K562 (cell line): Measurements from ENCODE around the gene NPHP1. TPM values are rescaled to one million over a fixed set of nuclear protein-coding genes. Genes with fewer than 3 reads are reported as not detected.
"Not testable (repeated sequence)": the region's sequence is repeated elsewhere in the genome, so short reads cannot be mapped to it uniquely, and the experiment has no call there.

ENCODE experiments used
- ATAC-seq: fragments of 200-7000 bp; cut with Tn5 transposase; 3 replicates; pipeline ENCODE4 v1.9.1; 2020; ENCODE audit warnings: moderate library complexity
- BruUV-seq: library from RNA; stranded (reverse); fragments of 400-500 nt; replicated peaks from 2 replicates; lab custom pipeline; 2021; lab: Mats Ljungman, UMichigan
- CTCF ChIA-PET: fragments of 300-600 bp; formaldehyde crosslinking; extraction: SDS; loops from one replicate; lab custom pipeline; 2021; ENCODE audit warnings: low intra/inter-chr PET ratio; lab: Yijun Ruan, JAX
- POLR2A ChIA-PET: fragments of 300-600, 350-650 bp; sonication (Branson Sonifier 250); formaldehyde crosslinking; extraction: SDS; loops from one replicate; lab custom pipeline; 2021; ENCODE audit warnings: antibody characterized with exemption, inconsistent platforms; lab: Yijun Ruan, JAX
- DNase-seq, 4 experiments: peaks; one replicate each; pipeline versions ENCODE4 v3.0.0 to v3.0.0-alpha.2; 2011 to 2018; ENCODE audit warnings: low spot score in 3 of 4, mixed read lengths in 3 of 4; ENCODE audit errors: extremely low read depth in 1 of 4
- FAIRE-seq: peaks from 2 replicates; lab custom pipeline; 2011; peaks lifted over from hg19 to GRCh38; lab: Jason Lieb, UNC
- H2AFZ ChIP-seq: 2 replicates; pipeline ENCODE4 v1.6.0; 2011; ENCODE audit warnings: low read depth, low read length, control low read depth, inconsistent platforms
- H3K27ac ChIP-seq: fragments of 200-600 bp; 3 replicates; pipeline ENCODE4 v1.8.0; 2011; ENCODE audit warnings: low read depth, mild to moderate bottlenecking, control low read depth, inconsistent platforms, low read length, moderate library complexity, mixed read lengths; ENCODE audit errors: extremely low read depth
- H3K27me3 ChIP-seq, 2 experiments: fragments of 300-600 bp in 1 of 2; 2 replicates in 1 of 2; 3 replicates in 1 of 2; pipeline versions ENCODE4 v1.6.0 to v1.8.0; 2011; ENCODE audit warnings: inconsistent platforms in 2 of 2, low read length in 2 of 2, mild to moderate bottlenecking in 1 of 2, mixed read lengths in 1 of 2, moderate library complexity in 1 of 2; ENCODE audit not compliant: control insufficient read depth in 2 of 2, insufficient read depth in 2 of 2
- H3K36me3 ChIP-seq: fragments of 300-600 bp; 3 replicates; pipeline ENCODE4 v1.8.0; 2011; ENCODE audit warnings: mild to moderate bottlenecking, low read length, inconsistent platforms; ENCODE audit not compliant: control insufficient read depth, insufficient read depth
- H3K4me1 ChIP-seq, 2 experiments: fragments of 200-600 bp in 1 of 2; replicated peaks in 1 of 2; 2 replicates in 1 of 2; 3 replicates in 1 of 2; pipeline versions ENCODE4 v1.5.1 to v1.8.0; 2011; ENCODE audit warnings: inconsistent platforms in 2 of 2, low read length in 2 of 2, mild to moderate bottlenecking in 1 of 2, mixed read lengths in 1 of 2, moderate library complexity in 1 of 2; ENCODE audit not compliant: control insufficient read depth in 2 of 2, insufficient read depth in 2 of 2
- H3K4me2 ChIP-seq: 2 replicates; pipeline ENCODE4 v1.6.1; 2011; ENCODE audit warnings: low read length, control low read depth, inconsistent platforms, mixed read lengths; ENCODE audit not compliant: insufficient read depth
- H3K4me3 ChIP-seq: fragments of 200-600 bp; sonication (generic), shearing (Covaris generic); 2 replicates; pipeline ENCODE4 v1.5.1; 2016; ENCODE audit warnings: control low read depth, inconsistent platforms
- H3K79me2 ChIP-seq: fragments of 200-600 bp; 3 replicates; pipeline ENCODE4 v1.8.0; 2011; ENCODE audit warnings: low read length, inconsistent platforms; ENCODE audit not compliant: control insufficient read depth, insufficient read depth
- H3K9ac ChIP-seq, 2 experiments: 2 replicates each; pipeline versions ENCODE4 v1.6.0 to v1.6.1; 2011; ENCODE audit warnings: low read depth in 2 of 2, low read length in 2 of 2, control low read depth in 1 of 2, inconsistent platforms in 1 of 2, mild to moderate bottlenecking in 1 of 2, mixed read lengths in 1 of 2; ENCODE audit not compliant: insufficient read depth in 1 of 2
- H3K9me1 ChIP-seq: one replicate; pipeline ENCODE4 v1.6.0; 2011; ENCODE audit warnings: inconsistent platforms, mild to moderate bottlenecking, low read length, moderate library complexity; ENCODE audit not compliant: control insufficient read depth, insufficient read depth
- H3K9me3 ChIP-seq: replicated peaks from 2 replicates; pipeline ENCODE4 v1.5.1; 2011; ENCODE audit warnings: low read depth, low read length, inconsistent platforms; ENCODE audit not compliant: control insufficient read depth, insufficient read depth
- H4K20me1 ChIP-seq: replicated peaks from 2 replicates; pipeline ENCODE4 v1.6.1; 2011; ENCODE audit warnings: low read length, inconsistent platforms, mixed read lengths; ENCODE audit not compliant: control insufficient read depth, insufficient read depth
- WGBS: fragments of 100-300 bp; shearing (Covaris generic); methylation state at CpG from one replicate; pipeline ENCODE4 v1.1.6; 2016; ENCODE audit warnings: low coverage, mixed read lengths; ENCODE audit not compliant: insufficient coverage; ENCODE audit errors: missing lambda C conversion rate; 5-methylcytosine and 5-hydroxymethylcytosine counted together
- in situ Hi-C: fragments of 300-500 bp; cut with MboI; formaldehyde crosslinking; loops from 4 replicates; pipeline ENCODE4 v1.15.0; 2018; ENCODE audit warnings: inconsistent platforms, mixed read lengths
- intact Hi-C: fragments of 100-400 bp; cut with micrococcal nuclease; formaldehyde crosslinking; loops from 2 replicates; pipeline ENCODE4 v1.14.2; 2022
- polyA plus RNA-seq, 8 experiments: library from polyadenylated mRNA; depleted of rRNA in 4 of 8; stranded (reverse) in 5 of 8; unstranded in 3 of 8; fragments of >200 nt; fragmentation: Nextera tagmentation in 2 of 8; fragmentation: Illumina TruSeq in 1 of 8; extraction: Ambion mirVana in 2 of 8; extraction: Trizol in 1 of 8; gene quantifications; 2 replicates each; pipeline versions ENCODE4 v1.2.1 to v1.2.3, GENCODE V29; 2011 to 2014; ENCODE audit warnings: inconsistent platforms in 1 of 8, missing spikeins in 1 of 8
- total RNA-seq, 7 experiments: library from RNA; depleted of rRNA in 6 of 7; stranded (reverse); fragments of >200 nt in 6 of 7; fragmentation: Illumina TruSeq in 2 of 7; extraction: Trizol in 2 of 7; gene quantifications; 2 replicates each; pipeline versions ENCODE4 v1.2.1 to v1.2.3, GENCODE V29; 2011 to 2021; ENCODE audit warnings: low replicate concordance in 1 of 7

NPHP1 gene
- total and polyA plus RNA-seq, 9 of the 15 experiments (the other 6 are each of a cell fraction or from before 2014, with no cell fraction given), result 0.11 to 0.32 (median 0.20) TPM; not detected in 5

DNA sequence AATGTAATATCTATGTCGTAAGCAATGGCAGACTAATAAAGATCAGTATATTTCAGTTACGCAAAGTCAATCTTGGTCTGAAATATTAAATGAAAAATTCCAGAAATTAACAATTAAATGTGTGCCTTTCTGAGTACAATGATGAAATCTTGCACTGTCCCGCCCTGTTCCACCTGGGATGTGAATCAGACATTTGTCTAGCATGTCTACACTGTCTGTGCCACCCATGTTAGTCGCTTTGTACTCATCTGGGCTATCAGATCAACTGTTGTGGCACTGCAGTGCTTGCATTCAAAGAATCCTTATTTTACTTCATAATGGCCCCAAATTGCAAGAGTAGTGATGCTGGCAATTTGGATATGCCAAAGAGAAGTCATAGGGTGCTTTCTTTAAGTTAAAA, 114.6 kb downstream of the NPHP1 start:
- POLR2A ChIA-PET, ATAC-seq, H3K36me3 ChIP-seq, H4K20me1 ChIP-seq, intact Hi-C loops, BruUV-seq, FAIRE-seq, H3K4me3 ChIP-seq, H3K27ac ChIP-seq, H3K4me2 ChIP-seq, H3K9ac ChIP-seq, H3K27me3 ChIP-seq, H3K9me3 ChIP-seq, H3K9me1 ChIP-seq, H3K79me2 ChIP-seq, H3K4me1 ChIP-seq, DNase-seq, CTCF ChIA-PET, H2AFZ ChIP-seq, in situ Hi-C loops: not testable (repeated sequence)
- no CpG with 5 or more reads among the region's 4 CpGs for WGBS

DNA sequence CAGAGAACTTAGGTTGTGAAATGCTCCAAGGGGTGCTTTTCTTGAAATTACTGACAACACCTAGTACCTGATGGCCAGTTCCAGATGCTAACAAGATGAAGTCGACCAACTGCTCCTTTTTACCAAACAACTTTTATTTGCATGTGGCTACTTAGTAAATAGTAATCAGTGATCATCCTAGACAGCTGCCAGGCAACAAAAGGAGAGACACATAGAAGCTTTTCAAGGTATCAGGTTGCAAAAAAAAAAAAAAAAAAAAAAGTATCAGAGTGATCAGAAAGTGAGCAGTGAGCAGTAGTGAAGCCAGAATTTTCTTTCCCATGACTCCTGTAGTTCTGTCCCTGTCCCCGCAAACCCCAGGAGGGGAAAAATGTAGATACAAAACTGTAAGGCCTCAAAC, 121.1 kb downstream of the NPHP1 start:
- CTCF ChIA-PET, H3K4me1 ChIP-seq, H3K4me2 ChIP-seq, H4K20me1 ChIP-seq, in situ Hi-C loops, H3K27me3 ChIP-seq, H3K79me2 ChIP-seq, H3K9ac ChIP-seq, H2AFZ ChIP-seq, ATAC-seq, POLR2A ChIA-PET, intact Hi-C loops, H3K4me3 ChIP-seq, H3K36me3 ChIP-seq, DNase-seq, H3K9me3 ChIP-seq, H3K27ac ChIP-seq, BruUV-seq, H3K9me1 ChIP-seq: not testable (repeated sequence)
- WGBS, result no CpG with 5 or more reads among the region's 2 CpGs
- FAIRE-seq, result peak; percentile 51

DNA sequence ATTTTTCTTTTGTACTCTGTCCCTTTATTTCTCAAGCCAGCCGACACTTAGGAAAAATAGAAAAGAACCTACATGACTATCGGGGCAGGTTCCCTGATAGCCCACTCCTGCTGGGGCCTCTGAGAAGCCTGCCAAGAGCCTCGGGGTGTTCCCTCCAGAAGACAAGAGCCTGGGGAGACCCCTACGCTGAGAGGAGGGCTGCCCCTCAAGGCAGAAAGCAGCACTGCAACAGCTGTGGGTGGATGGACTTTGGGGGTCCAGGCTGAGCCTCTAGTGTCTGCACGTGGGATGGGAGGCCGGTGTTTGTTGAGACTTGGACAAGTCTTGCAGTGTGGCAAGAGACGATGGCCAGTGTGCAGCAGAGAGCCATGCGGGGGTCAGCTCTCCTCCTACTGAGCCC, 121.7 kb downstream of the NPHP1 start:
- POLR2A ChIA-PET, FAIRE-seq, H3K4me1 ChIP-seq, H3K9ac ChIP-seq, H2AFZ ChIP-seq, in situ Hi-C loops, H3K4me2 ChIP-seq, ATAC-seq, H3K27me3 ChIP-seq, H3K36me3 ChIP-seq, intact Hi-C loops, BruUV-seq, H4K20me1 ChIP-seq, H3K27ac ChIP-seq, DNase-seq, H3K79me2 ChIP-seq, H3K9me3 ChIP-seq, H3K4me3 ChIP-seq, CTCF ChIA-PET, H3K9me1 ChIP-seq: not testable (repeated sequence)
- no CpG with 5 or more reads among the region's 8 CpGs for WGBS

- WGBS, result no CpG with 5 or more reads among the region's 4 CpGs
- H3K79me2 ChIP-seq, H3K36me3 ChIP-seq, H3K9me1 ChIP-seq, H3K4me1 ChIP-seq, DNase-seq, intact Hi-C loops, POLR2A ChIA-PET, H3K4me3 ChIP-seq, H3K9me3 ChIP-seq, H3K9ac ChIP-seq, H3K27me3 ChIP-seq, in situ Hi-C loops, H3K4me2 ChIP-seq, H4K20me1 ChIP-seq, H2AFZ ChIP-seq, FAIRE-seq, CTCF ChIA-PET, ATAC-seq, BruUV-seq, H3K27ac ChIP-seq: not testable (repeated sequence)
Measured at GRCh38 chr2:110078104-110078503, 126.7 kb downstream of the NPHP1 start.
